H54 (cell line): ENCODE results near the gene WHRN.

Experiments
- DNase-seq: peaks from one replicate; pipeline ENCODE4 v3.0.0; 2011; ENCODE audit warnings: low spot score, mixed read lengths; ENCODE audit not compliant: insufficient read length
- FAIRE-seq: peaks from 3 replicates; lab custom pipeline; 2011; peaks lifted over from hg19 to GRCh38; lab: Jason Lieb, UNC
- POLR2A ChIP-seq: IDR thresholded peaks from 2 replicates; pipeline ENCODE4 v1.6.1; 2011; ENCODE audit warnings: low read depth, mild to moderate bottlenecking, low read length

The WHRN gene

DNA sequence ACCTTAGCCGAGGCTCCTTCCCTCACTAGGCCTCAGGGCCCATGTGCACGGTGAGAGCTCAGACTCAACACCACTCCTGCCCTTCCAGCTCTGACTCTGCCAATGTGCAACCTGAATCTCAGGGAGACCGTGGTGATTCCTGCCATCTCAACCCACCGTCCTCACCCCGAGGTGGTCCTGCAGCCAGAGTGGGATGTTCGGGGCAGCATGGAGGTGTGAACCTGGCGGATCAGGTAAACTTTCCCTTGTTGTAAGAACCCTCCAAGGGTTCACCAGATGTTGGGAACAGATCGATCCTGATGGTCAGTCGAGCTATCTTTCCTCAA lies 117.0 kb downstream of the WHRN start:
- DNase-seq, result no peak
- FAIRE-seq, result no peak
- TF ChIP-seq POLR2A, result no peak

DNA sequence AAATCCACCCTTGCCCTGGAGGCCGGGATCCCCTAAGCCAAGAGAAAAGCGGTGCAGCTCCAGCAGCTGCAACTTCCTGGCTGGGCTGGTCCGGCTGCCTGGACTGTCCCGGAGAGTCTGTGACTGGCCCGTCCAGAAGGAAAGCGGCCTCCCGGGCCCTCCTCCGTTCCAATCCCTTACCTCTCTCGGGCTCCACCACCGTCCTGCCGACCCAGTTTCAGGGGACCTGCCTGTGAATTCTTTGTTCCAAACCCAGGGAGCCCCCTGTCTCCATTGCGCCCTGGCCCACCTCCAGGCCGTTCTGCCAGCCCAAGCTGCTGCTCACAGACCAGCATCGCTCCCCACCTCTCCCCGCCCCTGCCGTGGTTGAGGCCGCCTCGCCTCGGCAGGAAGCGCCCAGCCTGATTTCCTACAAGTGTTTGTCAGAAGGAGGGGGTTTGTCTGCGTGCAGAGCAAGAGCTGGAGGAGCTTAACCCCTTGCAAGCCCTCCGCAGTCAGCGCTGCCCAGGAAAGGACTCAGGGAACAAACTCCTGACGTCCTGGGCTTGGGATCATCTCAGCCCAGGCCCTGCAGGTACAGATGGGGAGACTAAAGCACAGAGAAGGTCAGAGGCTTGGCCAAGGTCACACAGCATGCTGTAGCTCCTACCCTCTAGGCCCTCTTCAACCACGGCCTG lies 117.5 kb downstream of the WHRN start, which contains the start of gene AKNA:
Gene AKNA, minus strand, starts transcription at position 303 of the 677 bp plus-strand sequence. CDS start 6,649 bp downstream, outside the sequence.
- DNase-seq (no peak), FAIRE-seq (no peak)
- no peak for TF ChIP-seq POLR2A

DNA sequence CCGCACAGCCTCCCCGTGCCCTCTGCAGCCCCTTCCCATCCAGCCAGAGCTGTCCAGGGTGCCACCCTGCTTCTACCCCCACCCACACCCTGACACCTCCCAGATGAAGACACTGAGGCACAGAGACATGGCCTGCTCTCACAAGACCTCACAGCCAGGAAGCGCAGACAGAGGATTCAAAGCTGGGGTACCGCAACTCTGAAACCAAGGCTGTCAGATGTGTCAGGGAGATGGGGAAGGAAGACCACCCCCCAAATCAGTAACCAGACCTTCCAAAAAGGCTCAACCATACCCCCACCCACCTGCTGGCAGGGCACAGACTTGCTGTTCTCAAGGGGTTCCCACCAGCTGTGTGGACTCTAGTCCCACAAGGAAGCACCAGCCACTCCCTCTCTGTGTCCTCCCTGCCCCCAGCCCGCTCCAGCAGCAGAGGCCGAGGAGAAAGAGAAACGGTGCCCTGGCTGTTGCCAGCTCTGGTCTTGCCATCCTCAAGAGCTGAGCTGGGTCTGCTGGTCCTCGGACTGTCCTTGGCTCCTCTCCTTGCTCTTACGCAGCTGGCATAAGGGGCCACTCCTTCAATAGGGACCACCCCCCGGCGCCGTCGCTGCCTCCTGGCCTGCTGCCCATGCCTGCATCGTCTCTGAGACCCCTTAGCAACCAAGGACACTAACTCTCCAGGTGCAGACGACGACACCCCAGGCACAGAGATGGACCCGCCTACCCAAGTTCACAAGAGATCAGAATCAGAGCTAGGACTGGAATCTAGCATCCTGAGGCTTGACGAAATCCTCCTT lies 118.2 kb downstream of the WHRN start:
- TF ChIP-seq POLR2A, result no peak
- FAIRE-seq (no peak), DNase-seq (no peak)

DNA sequence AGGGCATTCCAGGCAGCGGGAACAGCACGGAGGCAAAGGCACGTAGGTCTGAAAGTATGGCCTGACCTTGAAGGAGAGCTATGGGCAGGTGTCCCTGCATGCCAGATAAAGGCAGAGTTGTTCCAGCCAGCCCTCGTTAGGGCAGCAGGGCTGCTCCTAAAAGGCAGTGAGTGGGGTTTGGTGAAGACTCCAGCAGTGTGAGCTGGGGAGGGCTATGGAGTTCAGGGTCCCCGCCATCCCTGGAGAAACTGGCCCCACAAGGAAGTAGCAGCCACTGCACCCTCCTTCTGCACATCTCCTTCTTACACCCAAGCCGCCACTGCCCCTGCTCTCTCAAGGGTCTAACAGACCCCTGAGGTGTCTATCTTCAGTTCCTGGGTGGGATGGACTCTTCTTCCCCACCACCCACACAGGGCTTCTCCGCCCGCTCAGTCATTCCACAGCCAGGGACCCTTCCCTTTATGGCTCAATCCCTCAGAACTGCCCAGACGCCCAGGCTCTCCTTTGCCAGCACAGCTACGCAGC lies 118.8 kb downstream of the WHRN start:
- FAIRE-seq (no peak), DNase-seq (no peak)
- no peak for TF ChIP-seq POLR2A

DNA sequence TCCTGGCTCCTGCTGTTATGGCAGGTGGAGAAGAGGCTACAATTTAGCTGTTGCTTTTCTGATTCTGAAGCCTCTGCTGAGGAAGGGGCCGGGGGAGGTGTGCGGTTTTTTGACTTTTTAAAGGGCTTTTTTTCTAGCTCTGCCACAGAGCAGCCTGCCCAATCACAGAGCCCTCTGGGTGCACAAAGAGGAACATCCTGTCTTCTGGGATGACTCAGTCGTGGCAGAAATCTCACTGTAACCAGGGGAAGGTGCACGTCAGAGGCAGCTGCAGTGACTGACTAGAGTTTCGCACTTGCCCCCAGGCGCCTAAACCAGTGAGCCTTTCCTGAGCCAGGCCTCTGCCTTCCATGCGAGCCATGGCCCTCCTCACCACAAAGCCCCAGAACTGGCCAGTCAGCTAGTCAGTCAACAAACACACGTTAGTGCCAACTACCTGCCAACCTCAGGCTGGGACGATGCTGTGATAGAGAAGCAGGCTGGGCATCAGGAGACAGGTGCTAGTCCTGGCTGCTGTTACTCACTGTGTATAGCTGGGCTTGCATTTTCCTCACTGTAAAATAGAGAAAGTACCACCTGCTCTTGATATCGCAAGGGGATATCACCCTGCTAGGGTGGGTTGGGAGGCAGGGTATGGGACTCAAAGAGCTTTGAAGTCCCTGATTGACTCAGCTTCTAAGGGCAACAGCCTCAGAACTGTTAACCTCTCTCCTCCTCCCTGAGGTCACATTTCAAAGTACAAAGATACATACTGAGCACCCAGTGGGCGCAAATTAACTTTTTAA lies 119.7 kb downstream of the WHRN start:
- FAIRE-seq, result peak; percentile 87
- TF ChIP-seq POLR2A, result no peak
- peak; percentile 82 for DNase-seq

DNA sequence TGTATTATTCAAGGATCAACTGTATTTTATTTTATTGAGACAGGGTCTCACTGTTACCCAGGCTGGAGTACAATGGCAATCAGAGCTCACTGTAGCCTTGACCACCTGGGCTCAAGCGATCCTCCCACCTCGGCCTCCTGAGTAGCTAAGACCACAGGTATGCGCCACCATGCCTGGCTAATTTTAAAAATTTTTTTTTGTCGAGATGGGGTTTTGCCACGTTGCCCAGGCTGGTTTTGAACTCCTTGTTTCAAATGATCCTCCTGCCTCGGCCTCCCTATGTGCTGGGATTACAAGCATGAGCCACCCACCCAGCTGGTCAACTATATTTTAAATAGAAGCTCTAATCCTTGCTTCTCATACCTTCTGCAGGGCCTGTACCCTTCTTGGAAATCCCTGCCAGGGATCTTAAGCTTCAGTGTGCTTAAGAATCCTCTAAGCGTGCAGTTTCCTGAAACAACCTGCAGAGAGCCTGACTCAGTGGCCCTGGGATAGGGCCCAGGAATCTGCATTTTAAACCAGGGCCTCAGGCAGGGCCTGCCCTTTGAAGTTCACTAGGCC lies 120.4 kb downstream of the WHRN start:
- TF ChIP-seq POLR2A, result no peak

DNA sequence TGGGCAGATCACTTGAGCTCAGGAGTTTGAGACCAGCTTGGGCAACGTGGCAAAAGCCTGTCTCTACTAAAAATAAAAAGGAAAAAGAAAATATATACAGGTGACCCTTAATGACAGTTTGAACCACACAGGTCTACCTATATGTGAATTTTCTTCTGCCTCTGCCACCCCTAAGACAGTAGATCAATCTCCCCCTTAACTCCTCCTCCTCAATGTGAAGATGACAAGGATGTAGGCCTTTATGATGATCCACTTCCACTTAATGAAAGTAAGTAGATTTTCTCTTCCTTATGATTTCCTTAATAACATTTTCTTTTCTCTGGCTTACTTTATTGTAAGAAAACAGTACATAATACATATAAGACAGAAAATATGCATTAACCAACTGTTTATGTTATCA lies 120.9 kb downstream of the WHRN start:
- DNase-seq (no peak), FAIRE-seq (no peak)
- TF ChIP-seq POLR2A, result no peak

More for the DNA sequence above, 120.4 kb downstream of the WHRN start:
- DNase-seq, result no peak
- no peak for FAIRE-seq

DNA sequence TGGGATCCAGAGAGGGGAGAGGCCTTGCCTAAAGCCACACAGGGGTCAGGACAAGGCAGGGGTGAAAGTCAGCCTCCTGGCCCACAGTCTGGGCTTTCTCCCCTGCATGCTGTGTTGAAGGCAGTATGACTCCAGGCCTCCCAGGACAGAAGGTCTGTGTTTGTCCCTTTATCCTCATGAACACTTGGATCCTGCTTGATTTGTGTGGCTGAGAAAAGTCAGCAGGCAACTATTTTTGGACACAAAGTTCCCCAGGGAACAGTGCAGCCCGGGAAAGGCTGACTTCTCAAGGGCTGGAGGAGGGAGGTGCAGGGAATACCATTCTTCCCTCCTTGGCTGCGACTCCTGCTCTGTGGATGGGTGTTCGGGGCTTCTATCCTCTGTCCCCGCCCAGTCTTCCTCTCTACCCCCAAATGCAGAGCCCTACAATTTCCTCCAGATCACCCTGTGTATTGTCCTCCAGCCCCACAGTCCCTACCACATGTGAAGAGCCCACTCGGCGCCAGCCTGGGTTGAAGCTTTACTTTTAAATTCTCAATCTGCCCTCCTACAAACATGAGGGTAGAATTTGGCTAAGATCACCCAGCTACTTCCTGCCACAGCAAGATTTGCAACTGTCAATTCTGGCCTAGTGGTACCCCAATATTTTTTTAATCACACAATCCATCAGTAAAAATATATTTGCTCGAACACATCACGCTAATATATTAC lies 121.6 kb downstream of the WHRN start:
- FAIRE-seq (no peak), DNase-seq (no peak)
- TF ChIP-seq POLR2A, result no peak

DNA sequence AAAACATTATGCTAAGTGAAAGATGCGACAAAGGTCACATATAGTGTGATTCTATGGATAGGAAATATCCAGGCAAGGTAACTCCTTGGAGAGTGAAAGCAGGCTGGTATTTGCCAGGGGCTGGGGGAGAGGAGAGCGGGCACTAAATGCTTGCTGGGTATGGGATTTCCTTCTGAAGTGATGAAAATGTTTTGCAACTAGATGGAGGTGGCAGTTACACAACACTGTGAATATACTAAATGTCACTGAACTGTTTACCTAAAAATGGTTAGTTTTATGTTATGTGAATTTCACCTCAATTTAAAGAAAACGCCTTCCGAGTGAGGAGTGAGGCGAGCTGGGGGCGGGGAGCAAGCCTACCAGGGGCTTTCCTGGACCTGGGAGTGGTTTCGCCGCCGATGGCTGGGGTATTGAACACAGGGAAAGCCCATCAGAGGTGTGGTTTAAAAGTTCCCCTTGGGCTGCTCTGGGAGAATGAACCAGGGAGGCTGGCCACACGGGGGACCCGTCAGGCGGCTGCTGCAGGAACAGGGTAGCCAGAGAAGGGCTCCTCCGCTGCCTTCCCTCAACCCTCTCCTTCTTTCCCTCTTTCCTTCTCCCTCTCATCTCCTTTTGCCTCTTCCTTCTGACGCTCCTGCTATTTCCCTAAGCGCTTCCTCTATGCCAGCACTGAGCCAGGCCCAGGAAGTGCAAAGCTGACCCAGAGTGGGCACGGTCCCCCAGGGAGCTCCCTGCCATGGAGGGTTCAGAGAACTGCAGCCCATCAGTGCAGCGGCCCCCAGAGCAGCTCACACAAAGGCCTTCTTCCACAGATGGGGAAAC lies 122.4 kb downstream of the WHRN start:
- DNase-seq (no peak), FAIRE-seq (no peak)
- TF ChIP-seq POLR2A, result no peak

DNA sequence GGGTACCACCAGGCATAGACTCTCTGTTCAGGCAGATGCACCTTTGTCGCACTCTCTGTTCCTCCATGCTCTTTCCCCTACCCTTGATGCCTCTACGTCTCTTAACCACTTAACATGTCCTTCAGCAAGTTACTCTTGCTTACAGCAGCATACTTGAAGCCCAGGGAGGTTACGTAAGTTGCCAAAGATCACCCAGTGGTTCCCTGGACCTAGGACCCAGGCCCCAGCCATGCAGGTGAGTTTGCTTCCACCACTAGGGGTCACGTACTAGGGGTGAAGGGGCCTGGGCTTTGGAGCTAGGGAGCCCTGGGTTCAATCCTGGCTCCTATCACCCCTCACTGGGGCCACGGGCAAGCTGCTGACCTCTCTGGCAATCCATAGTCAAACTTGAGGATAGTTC lies 126.4 kb downstream of the WHRN start:
- DNase-seq (no peak), FAIRE-seq (no peak)
- no peak for TF ChIP-seq POLR2A

DNA sequence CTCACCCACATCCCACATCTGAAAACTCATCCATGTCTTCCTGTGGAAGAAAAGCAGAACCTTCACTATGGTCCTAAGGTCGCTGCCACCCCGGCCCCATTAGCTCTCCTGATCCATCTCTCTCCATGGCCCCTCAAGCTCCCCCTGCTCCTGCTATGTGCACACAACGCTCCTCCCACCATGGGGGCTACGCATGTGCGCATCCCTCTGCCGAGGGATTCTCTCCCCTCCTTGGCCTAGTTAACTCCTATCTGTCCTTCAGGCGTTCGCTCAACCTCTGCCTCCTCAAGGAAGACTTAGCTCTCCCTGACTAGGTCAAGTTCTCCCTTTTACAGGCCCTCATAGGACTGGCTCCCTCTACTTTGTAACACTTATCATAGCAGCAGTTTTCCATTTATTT lies 127.3 kb downstream of the WHRN start:
- TF ChIP-seq POLR2A, result no peak
- FAIRE-seq, result no peak

More for the DNA sequence above, 127.3 kb downstream of the WHRN start:
- no peak for DNase-seq
